Liver (tissue), 9 donors: ENCODE data around the gene SPTLC3. TPM values are rescaled to one million over a fixed set of nuclear protein-coding genes. Genes with fewer than 3 reads are reported as not detected.

Experiments used
- DNase-seq: peaks from one replicate; pipeline ENCODE4 v3.0.0-alpha.2; 2017; ENCODE audit warnings: low spot score
- H3K27ac ChIP-seq, 2 donors: one replicate each; pipeline ENCODE4 v1.7.0; 2013; ENCODE audit warnings: inconsistent platforms in 2 of 2, low read length in 2 of 2, control low read depth in 1 of 2, low read depth in 1 of 2, mild to moderate bottlenecking in 1 of 2
- H3K27me3 ChIP-seq, 4 donors: one replicate each; pipeline versions ENCODE4 v1.6.1 to v1.7.0; 2013; ENCODE audit warnings: low read length in 3 of 4, inconsistent platforms in 1 of 4, mild to moderate bottlenecking in 1 of 4, moderate library complexity in 1 of 4; ENCODE audit not compliant: control insufficient read depth in 4 of 4, insufficient read depth in 4 of 4
- H3K36me3 ChIP-seq, 4 donors: one replicate each; pipeline versions ENCODE4 v1.6.1 to v1.7.0; 2013; ENCODE audit warnings: low read length in 3 of 4, mild to moderate bottlenecking in 3 of 4, low read depth in 1 of 4, moderate library complexity in 1 of 4; ENCODE audit not compliant: control insufficient read depth in 4 of 4, insufficient read depth in 3 of 4
- H3K4me1 ChIP-seq, 4 donors: one replicate each; pipeline versions ENCODE4 v1.6.1 to v1.7.0; 2013; ENCODE audit warnings: low read length in 3 of 4, mild to moderate bottlenecking in 3 of 4, moderate library complexity in 1 of 4; ENCODE audit not compliant: control insufficient read depth in 4 of 4, insufficient read depth in 4 of 4
- H3K4me3 ChIP-seq, 3 donors: one replicate each; pipeline versions ENCODE4 v1.6.1 to v1.7.0; 2013; ENCODE audit warnings: low read length in 3 of 3, control low read depth in 1 of 3, low read depth in 1 of 3, mild to moderate bottlenecking in 1 of 3
- H3K9ac ChIP-seq, 2 donors: one replicate each; pipeline ENCODE4 v1.7.0; 2013; ENCODE audit warnings: low read length in 2 of 2, mild to moderate bottlenecking in 2 of 2, moderate library complexity in 2 of 2, control low read depth in 1 of 2, low read depth in 1 of 2
- H3K9me3 ChIP-seq, 4 donors: one replicate each; pipeline versions ENCODE4 v1.6.1 to v1.7.0; 2013; ENCODE audit warnings: low read length in 3 of 4; ENCODE audit not compliant: control insufficient read depth in 4 of 4
- ATF3 ChIP-seq: IDR thresholded peaks from 2 replicates; pipeline ENCODE4 v1.6.1; 2016; ENCODE audit warnings: antibody characterized with exemption
- EGR1 ChIP-seq, 2 donors: IDR thresholded peaks; 2 replicates each; pipeline ENCODE4 v1.6.1; 2016 to 2018; ENCODE audit warnings: antibody characterized with exemption in 2 of 2, low read depth in 2 of 2
- FOXA1 ChIP-seq: IDR thresholded peaks from 2 replicates; pipeline ENCODE4 v1.6.1; 2016; ENCODE audit warnings: antibody characterized with exemption
- FOXA2 ChIP-seq: IDR thresholded peaks from 2 replicates; pipeline ENCODE4 v1.6.1; 2016; ENCODE audit warnings: antibody characterized with exemption
- HNF4A ChIP-seq, 2 donors: conservative IDR thresholded peaks; 2 replicates each; pipeline ENCODE4 v1.6.1; 2016; ENCODE audit warnings: antibody characterized with exemption in 2 of 2, mild to moderate bottlenecking in 2 of 2
- HNF4G ChIP-seq: IDR thresholded peaks from 2 replicates; pipeline ENCODE4 v1.6.1; 2016; ENCODE audit warnings: antibody characterized with exemption
- JUND ChIP-seq, 2 donors: IDR thresholded peaks; 2 replicates each; pipeline ENCODE4 v1.6.1; 2016; ENCODE audit warnings: antibody characterized with exemption in 2 of 2
- MAX ChIP-seq: IDR thresholded peaks from 2 replicates; pipeline ENCODE4 v1.6.1; 2016; ENCODE audit warnings: antibody characterized with exemption
- RAD21 ChIP-seq, 2 donors: IDR thresholded peaks; 2 replicates each; pipeline ENCODE4 v1.6.1; 2016; ENCODE audit warnings: antibody characterized with exemption in 2 of 2, mild to moderate bottlenecking in 2 of 2
- SP1 ChIP-seq: IDR thresholded peaks from 2 replicates; pipeline ENCODE4 v1.6.1; 2018; ENCODE audit warnings: antibody characterized with exemption, mild to moderate bottlenecking
- TAF1 ChIP-seq: conservative IDR thresholded peaks from 2 replicates; pipeline ENCODE4 v1.6.1; 2016; ENCODE audit warnings: antibody characterized with exemption, mild to moderate bottlenecking
- YY1 ChIP-seq: IDR thresholded peaks from 2 replicates; pipeline ENCODE4 v1.6.1; 2016; ENCODE audit warnings: antibody characterized with exemption, mild to moderate bottlenecking
- ZBTB33 ChIP-seq: IDR thresholded peaks from 2 replicates; pipeline ENCODE4 v1.6.1; 2016; ENCODE audit warnings: antibody characterized with exemption
- WGBS: extraction: QIAGEN DNeasy Blood & Tissue Kit; methylation state at CpG from one replicate; pipeline ENCODE4 v1.1.7; 2013; 5-methylcytosine and 5-hydroxymethylcytosine counted together
- polyA plus RNA-seq, 2 donors: library from polyadenylated mRNA; stranded (reverse) in 1 of 2; unstranded in 1 of 2; fragments of 200-250 nt in 1 of 2; fragments of >200 nt in 1 of 2; fragmentation: Nextera tagmentation in 1 of 2; extraction: Ambion mirVana in 1 of 2; gene quantifications; one replicate each; pipeline versions ENCODE4 v1.2.1 to v1.2.3, GENCODE V29; 2013 to 2015
- total RNA-seq, 2 donors: library from RNA; depleted of rRNA; stranded (reverse); fragments of >200 nt; gene quantifications; one replicate each; pipeline ENCODE4 v1.2.3, GENCODE V29; 2014
- TF ChIP-seq, protein P1 (sequence below): IDR thresholded peaks from 2 replicates; pipeline ENCODE4 v1.6.1; 2016; ENCODE audit warnings: antibody characterized with exemption, mild to moderate bottlenecking
- TF ChIP-seq, protein P2 (sequence below): fragments of 150-350 bp; IDR thresholded peaks from 2 replicates; pipeline ENCODE4 v1.5.1; 2017; ENCODE audit warnings: improper control_type of control experiment, low read depth, low read length; ENCODE audit not compliant: missing input control
- donor health status: healthy.
- donor health status: healthy.
- donor health status: healthy.
- donor health status: healthy.
- donor health status: healthy.

The SPTLC3 gene
- total and polyA plus RNA-seq, 4 donors, result 4.2 to 40.9 (median 20.4) TPM

DNA sequence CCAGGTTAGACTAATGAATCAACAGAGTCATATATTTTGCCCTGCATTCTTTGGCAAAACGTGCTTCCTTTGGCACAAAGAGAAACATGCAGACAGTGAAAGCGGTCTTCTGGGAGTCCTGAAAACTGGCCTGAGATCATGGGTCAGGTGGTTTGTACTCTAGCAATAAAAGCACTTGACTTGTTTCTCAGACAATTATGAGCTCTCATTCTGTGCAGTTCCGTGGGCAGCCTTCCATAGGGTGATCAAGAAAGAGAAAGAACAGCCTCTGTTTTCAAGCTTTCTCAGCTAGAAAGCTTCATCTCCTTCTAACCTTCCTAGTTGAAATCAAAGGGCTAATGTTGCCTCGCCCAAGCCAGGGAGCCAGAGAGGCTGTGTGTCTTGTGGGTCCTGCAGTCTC, 149.6 kb downstream of the SPTLC3 start:
- Histone ChIP-seq H3K36me3 (peaks cover 0 to 32% (median 20%) of the 10 kb centered on the region in 4 donors), H3K9ac (no peak overlapping the region), H3K27ac (no peak overlapping the region), H3K4me3 (no peak overlapping the region), H3K9me3 (no peaks in the 10 kb centered on the region), H3K4me1 (no peaks in the 10 kb centered on the region), H3K27me3 (no peaks in the 10 kb centered on the region)
- 85% methylated on average over 4 of the region's 4 CpGs for WGBS
- no peak for TF ChIP-seq ZBTB33
- DNase-seq, result no peak

DNA sequence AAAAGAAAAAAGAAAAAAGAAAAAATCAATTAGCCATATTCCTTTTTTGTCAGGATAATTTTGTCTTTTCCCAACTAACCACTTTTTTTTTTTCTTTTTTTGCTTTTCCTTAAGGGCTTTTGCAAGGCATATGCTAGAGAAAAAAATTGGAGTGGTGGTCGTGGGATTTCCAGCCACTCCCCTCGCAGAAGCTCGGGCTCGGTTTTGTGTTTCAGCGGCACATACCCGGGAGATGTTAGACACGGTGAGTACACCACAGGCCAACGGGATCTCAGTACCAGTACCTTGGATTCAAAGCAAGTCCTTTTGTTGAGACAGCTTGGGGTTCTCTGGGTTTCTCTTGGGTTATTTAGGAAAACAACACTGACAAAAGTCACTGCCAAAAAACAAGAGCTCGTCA, 151.1 kb downstream of the SPTLC3 start:
- H3K4me3 ChIP-seq, result no peak overlapping the region
- H3K4me1 ChIP-seq, result no peaks in the 10 kb centered on the region
- H3K27me3 ChIP-seq, result no peaks in the 10 kb centered on the region
- TF ChIP-seq RAD21 (IDR thresholded peaks at IDR 0.05), result no peak
- TF ChIP-seq, protein P1, sequence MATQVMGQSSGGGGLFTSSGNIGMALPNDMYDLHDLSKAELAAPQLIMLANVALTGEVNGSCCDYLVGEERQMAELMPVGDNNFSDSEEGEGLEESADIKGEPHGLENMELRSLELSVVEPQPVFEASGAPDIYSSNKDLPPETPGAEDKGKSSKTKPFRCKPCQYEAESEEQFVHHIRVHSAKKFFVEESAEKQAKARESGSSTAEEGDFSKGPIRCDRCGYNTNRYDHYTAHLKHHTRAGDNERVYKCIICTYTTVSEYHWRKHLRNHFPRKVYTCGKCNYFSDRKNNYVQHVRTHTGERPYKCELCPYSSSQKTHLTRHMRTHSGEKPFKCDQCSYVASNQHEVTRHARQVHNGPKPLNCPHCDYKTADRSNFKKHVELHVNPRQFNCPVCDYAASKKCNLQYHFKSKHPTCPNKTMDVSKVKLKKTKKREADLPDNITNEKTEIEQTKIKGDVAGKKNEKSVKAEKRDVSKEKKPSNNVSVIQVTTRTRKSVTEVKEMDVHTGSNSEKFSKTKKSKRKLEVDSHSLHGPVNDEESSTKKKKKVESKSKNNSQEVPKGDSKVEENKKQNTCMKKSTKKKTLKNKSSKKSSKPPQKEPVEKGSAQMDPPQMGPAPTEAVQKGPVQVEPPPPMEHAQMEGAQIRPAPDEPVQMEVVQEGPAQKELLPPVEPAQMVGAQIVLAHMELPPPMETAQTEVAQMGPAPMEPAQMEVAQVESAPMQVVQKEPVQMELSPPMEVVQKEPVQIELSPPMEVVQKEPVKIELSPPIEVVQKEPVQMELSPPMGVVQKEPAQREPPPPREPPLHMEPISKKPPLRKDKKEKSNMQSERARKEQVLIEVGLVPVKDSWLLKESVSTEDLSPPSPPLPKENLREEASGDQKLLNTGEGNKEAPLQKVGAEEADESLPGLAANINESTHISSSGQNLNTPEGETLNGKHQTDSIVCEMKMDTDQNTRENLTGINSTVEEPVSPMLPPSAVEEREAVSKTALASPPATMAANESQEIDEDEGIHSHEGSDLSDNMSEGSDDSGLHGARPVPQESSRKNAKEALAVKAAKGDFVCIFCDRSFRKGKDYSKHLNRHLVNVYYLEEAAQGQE, result no peak
- TF ChIP-seq, protein P2, sequence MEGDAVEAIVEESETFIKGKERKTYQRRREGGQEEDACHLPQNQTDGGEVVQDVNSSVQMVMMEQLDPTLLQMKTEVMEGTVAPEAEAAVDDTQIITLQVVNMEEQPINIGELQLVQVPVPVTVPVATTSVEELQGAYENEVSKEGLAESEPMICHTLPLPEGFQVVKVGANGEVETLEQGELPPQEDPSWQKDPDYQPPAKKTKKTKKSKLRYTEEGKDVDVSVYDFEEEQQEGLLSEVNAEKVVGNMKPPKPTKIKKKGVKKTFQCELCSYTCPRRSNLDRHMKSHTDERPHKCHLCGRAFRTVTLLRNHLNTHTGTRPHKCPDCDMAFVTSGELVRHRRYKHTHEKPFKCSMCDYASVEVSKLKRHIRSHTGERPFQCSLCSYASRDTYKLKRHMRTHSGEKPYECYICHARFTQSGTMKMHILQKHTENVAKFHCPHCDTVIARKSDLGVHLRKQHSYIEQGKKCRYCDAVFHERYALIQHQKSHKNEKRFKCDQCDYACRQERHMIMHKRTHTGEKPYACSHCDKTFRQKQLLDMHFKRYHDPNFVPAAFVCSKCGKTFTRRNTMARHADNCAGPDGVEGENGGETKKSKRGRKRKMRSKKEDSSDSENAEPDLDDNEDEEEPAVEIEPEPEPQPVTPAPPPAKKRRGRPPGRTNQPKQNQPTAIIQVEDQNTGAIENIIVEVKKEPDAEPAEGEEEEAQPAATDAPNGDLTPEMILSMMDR, result no peak
- no peak for TF ChIP-seq MAX
- TF ChIP-seq ATF3, result no peak
- TF ChIP-seq YY1, result no peak
- no peak for TF ChIP-seq EGR1 (IDR thresholded peaks at IDR 0.05; ENCODE audit: low read depth in 2 of 2)
- no peak for TF ChIP-seq HNF4A (conservative IDR thresholded peaks at IDR 0.05)
- no peak for TF ChIP-seq SP1
- TF ChIP-seq FOXA1, result no peak
- no peak for TF ChIP-seq ZBTB33
- TF ChIP-seq TAF1, result no peak
- TF ChIP-seq FOXA2, result no peak
- no peak for TF ChIP-seq JUND (IDR thresholded peaks at IDR 0.05)
- no peak for TF ChIP-seq HNF4G
- DNase-seq, result no peak
- no peaks in the 10 kb centered on the region for H3K9me3 ChIP-seq
- peaks cover 0 to 31% (median 13%) of the 10 kb centered on the region in 4 donors for H3K36me3 ChIP-seq
- 97% methylated on average over 9 of the region's 9 CpGs for WGBS
- H3K9ac ChIP-seq, result no peak overlapping the region
- no peak overlapping the region for H3K27ac ChIP-seq
